Panc1 (cell line): ENCODE results near the gene MLLT3.

Source experiments
- POLR2AphosphoS5 ChIP-seq: IDR thresholded peaks from 2 replicates; pipeline ENCODE4 v1.6.1; 2012; ENCODE audit warnings: mild to moderate bottlenecking, low read depth, low read length, moderate library complexity
- TF ChIP-seq, protein P1 (sequence below), 2 experiments: IDR thresholded peaks; 2 replicates each; pipeline ENCODE4 v1.6.1; 2011 to 2012; ENCODE audit warnings: low read depth in 2 of 2, control low read depth in 1 of 2, low read length in 1 of 2, mild to moderate bottlenecking in 1 of 2, moderate library complexity in 1 of 2; ENCODE audit not compliant: insufficient read depth in 1 of 2

DNA sequence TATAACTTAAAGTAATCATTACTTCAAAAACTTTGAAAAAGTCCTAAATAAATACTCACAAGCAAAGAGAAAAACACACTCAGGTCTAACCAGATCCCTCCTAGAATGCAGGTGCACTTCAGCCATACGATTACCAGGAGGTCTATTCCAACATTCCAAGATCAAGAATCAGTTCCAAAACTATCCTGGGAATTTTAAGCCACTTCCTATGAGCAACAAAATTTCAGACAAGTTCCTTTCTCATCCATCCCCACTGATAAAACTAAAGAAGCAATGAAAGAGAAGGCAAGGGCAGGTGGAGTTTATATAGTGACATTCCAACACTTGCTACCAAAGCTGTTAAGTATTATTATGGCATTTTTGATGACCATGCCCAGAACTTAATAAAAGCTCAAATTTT is 29.6 kb downstream of the MLLT3 start:
- TF ChIP-seq, protein P1, sequence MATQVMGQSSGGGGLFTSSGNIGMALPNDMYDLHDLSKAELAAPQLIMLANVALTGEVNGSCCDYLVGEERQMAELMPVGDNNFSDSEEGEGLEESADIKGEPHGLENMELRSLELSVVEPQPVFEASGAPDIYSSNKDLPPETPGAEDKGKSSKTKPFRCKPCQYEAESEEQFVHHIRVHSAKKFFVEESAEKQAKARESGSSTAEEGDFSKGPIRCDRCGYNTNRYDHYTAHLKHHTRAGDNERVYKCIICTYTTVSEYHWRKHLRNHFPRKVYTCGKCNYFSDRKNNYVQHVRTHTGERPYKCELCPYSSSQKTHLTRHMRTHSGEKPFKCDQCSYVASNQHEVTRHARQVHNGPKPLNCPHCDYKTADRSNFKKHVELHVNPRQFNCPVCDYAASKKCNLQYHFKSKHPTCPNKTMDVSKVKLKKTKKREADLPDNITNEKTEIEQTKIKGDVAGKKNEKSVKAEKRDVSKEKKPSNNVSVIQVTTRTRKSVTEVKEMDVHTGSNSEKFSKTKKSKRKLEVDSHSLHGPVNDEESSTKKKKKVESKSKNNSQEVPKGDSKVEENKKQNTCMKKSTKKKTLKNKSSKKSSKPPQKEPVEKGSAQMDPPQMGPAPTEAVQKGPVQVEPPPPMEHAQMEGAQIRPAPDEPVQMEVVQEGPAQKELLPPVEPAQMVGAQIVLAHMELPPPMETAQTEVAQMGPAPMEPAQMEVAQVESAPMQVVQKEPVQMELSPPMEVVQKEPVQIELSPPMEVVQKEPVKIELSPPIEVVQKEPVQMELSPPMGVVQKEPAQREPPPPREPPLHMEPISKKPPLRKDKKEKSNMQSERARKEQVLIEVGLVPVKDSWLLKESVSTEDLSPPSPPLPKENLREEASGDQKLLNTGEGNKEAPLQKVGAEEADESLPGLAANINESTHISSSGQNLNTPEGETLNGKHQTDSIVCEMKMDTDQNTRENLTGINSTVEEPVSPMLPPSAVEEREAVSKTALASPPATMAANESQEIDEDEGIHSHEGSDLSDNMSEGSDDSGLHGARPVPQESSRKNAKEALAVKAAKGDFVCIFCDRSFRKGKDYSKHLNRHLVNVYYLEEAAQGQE (IDR thresholded peaks at IDR 0.05; ENCODE audit: insufficient read depth in 1 of 2, low read depth in 2 of 2, low read length in 1 of 2) = no peak
- no peak for TF ChIP-seq POLR2AphosphoS5
